ENCODE data around the gene BRME1. TPM values are rescaled to one million over a fixed set of nuclear protein-coding genes. Genes with fewer than 3 reads are reported as not detected.
A peak's percentile ranks its signal among the peaks of the same experiment; 100 is the strongest.

The BRME1 gene
- total RNA-seq, 2 experiments from 2014 or later, result 7.7 to 9.0 TPM

DNA sequence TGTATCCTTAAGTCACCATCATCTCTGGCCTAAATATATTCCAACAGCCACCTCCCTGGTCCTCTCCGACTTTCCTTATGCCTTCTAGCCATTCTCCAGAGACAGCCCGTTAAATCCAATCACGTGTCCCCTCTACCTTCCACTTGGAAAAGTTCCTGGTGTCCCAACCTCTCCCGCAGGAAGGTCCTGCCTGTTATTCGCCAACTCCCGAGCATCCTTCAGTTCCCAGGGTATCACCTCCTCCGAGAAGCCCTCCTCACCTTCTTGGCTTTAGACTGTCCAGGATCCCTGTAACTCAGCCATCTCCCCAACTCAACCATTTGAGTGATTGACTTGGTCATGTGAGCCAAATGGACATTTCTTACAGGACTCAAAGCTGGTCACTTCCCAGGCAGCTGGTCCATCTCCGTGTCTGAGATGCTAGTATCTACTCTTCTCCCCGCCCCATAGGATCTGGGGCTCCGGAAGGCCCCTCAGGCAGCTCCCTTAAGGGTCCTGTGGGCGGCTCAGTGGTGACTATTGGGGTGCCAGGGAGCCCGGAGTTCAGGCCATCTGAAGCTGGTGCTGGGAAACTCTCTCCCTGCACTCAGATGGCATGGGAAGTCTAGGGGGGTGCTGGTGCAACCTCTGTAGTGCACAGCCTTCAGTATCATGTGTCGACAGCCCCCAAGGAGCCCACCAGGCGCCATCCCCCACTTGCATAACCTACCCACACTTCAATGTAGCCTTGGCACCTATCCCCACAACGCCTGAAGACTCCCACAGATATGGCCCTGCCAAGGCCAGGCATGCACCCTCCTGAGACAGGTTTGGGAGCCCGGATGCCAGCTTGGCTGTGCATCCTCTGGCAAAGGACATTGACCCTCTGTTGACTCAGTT lies 56.9 kb downstream of the BRME1 start:
- Mint-ChIP-seq H3K27ac (peak overlapping the region; percentile 49), H3K9me3 (no peaks in the 10 kb centered on the region), H3K4me3 (peak overlapping the region; percentile 14), H3K4me1 (ENCODE audit: low read depth) (peaks cover 51% of the 10 kb centered on the region), H3K27me3 (no peaks in the 10 kb centered on the region), H3K36me3 (no peaks in the 10 kb centered on the region)
- intact Hi-C loops (cut with micrococcal nuclease), result loop anchor here (5.0 to 10.0 kb wide), 2 partner anchors 676 to 1057 kb away; partner anchors contain the start of genes JUNB and TECR
- CTCF ChIA-PET, result interaction anchor here (1.0 to 4.6 kb wide), 4 partner anchors 13 to 53 kb away, joined by 4 to 39 read pairs (median 5); partner anchors contain the start of gene ZSWIM4
- DNase-seq, result no peak
- POLR2A ChIA-PET, result interaction anchor here (3.3 to 6.6 kb wide), 2 partner anchors 11 to 13 kb away, joined by 26 to 80 read pairs; no protein-coding TSS in a partner anchor

GRCh38 chr19:13848340-13848677 lies 57.6 kb downstream of the BRME1 start:
- intact Hi-C loops (cut with micrococcal nuclease), result loop anchor here (5.0 to 10.0 kb wide), 2 partner anchors 676 to 1056 kb away; partner anchors contain the start of genes JUNB and TECR
- H3K27me3 Mint-ChIP-seq, result no peaks in the 10 kb centered on the region
- DNase-seq, result no peak
- no peaks in the 10 kb centered on the region for H3K36me3 Mint-ChIP-seq
- H3K27ac Mint-ChIP-seq, result peak overlapping the region; percentile 45
- ChIA-PET CTCF (interaction anchor here (1.2 to 4.6 kb wide), 3 partner anchors 14 to 60 kb away, joined by 3 to 39 read pairs (median 4); no protein-coding TSS in a partner anchor), POLR2A (interaction anchor here (2.2 to 6.6 kb wide), 3 partner anchors 11 to 53 kb away, joined by 5 to 80 read pairs (median 36); partner anchors contain the start of gene ZSWIM4)
- H3K4me3 Mint-ChIP-seq, result no peak overlapping the region
- peaks cover 57% of the 10 kb centered on the region for H3K4me1 Mint-ChIP-seq (ENCODE audit: low read depth)
- H3K9me3 Mint-ChIP-seq, result no peaks in the 10 kb centered on the region

DNA sequence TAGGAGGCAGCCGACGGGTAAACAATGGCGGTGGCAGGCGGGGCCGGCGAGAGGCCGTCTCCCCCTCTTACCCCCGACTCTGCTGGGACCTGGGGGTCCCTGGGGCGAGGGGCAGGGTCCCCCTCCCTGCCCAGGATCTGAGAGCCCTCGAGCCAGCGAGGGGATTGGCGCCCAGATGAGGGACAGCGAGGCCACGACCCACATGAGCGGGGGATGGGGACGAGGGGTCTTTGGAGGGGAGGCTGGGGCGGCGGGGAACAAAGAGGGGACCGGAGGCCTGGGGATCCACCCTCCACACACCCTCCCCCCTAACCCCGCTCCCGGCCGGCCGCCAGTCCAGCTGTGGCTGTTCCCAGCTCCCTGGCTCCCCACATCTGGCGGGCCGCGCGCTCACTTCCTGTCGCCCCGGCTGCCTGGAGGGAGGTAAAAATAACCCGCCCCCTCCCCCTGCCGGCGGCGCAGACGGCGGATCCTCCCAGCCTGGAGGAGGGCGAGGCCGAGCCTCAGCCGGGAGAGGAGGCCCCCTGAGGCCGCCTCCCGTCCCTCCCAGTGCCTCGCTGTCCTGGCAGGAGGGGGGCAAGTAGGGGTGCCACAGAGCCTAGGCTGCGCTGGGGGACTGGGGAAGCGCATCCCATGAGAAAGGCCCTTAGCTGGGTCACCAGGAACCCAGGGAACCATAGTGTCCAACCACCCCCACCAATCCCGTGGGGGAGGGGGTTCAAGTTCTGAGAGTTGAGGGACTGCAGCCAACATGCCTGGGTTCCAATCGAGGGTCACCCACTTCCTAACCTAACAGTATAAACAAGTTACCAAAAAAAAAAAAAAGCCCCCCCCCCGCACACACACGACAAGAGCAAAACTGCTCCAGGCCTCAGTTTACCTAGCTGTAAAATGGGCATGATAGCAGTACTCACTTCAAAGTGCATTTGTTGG lies 58.2 kb downstream of the BRME1 start:
- Mint-ChIP-seq H3K4me1 (ENCODE audit: low read depth) (peaks cover 57% of the 10 kb centered on the region), H3K36me3 (no peaks in the 10 kb centered on the region), H3K27me3 (no peaks in the 10 kb centered on the region), H3K9me3 (no peaks in the 10 kb centered on the region), H3K27ac (peak overlapping the region; percentile 97), H3K4me3 (peak overlapping the region; percentile 78)
- POLR2A ChIA-PET, result interaction anchor here (0.6 to 6.6 kb wide), 8 partner anchors 10 to 534 kb away, joined by 3 to 80 read pairs (median 8); partner anchors contain the start of genes ADGRE5, MRI1 and ZSWIM4
- peak; percentile 91 for DNase-seq
- intact Hi-C loops (cut with micrococcal nuclease), result loop anchor here (1.0 to 10.0 kb wide), 4 partner anchors 8 to 1055 kb away; partner anchors contain the start of genes JUNB and TECR
- CTCF ChIA-PET, result interaction anchor here (1.2 to 4.6 kb wide), 6 partner anchors 9 to 289 kb away, joined by 3 to 39 read pairs (median 5); partner anchors contain the start of gene ASF1B

DNA sequence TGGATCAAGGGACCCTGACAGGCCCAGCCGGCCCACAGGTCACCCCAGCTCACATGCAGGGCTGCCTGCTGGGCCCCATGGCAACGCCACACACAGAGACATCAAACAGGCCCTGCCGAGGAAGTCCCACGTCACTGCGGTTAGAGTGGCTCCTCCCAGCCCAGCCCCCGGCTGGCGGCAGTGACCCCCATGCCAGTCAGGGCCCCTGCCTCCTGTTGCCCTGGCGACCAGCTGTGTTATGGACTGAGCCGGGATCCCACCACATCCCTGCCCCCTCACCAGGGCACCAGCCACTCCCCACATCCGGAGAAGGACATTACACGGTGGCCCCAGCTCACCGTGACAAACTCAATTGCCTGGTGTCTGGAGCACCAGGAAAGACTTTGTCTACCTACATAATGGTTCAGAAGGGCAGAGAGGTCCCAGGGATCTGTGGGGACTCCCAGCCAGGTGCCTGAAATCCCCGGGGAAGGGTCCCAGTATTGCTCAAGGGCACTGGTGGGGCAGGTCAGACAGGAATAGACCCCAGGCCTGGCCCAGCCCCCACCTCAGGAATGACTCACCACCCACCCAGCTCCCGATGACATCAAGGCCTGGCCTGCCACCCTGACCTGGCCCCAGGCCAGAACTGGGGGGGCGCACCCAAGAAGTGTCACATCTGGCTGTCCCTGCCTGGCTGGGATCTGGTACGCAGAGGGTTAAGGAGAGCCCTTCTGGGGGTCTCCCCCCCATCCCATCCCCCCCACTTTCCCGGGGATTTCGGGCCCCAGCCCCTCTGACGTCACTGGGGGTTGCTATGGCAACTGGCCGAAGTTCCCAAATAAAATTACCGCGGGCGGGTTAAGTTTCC lies 59.1 kb downstream of the BRME1 start:
- CTCF ChIA-PET, result interaction anchor here (0.6 to 4.6 kb wide), 8 partner anchors 8 to 561 kb away, joined by 3 to 39 read pairs (median 4); partner anchors contain the start of gene ASF1B
- peak overlapping the region; percentile 78 for H3K4me3 Mint-ChIP-seq
- H3K27me3 Mint-ChIP-seq, result no peaks in the 10 kb centered on the region
- intact Hi-C loops (cut with micrococcal nuclease), result loop anchor here (1.0 to 10.0 kb wide), 4 partner anchors 7 to 1054 kb away; partner anchors contain the start of genes JUNB and TECR
- peaks cover 4% of the 10 kb centered on the region for H3K36me3 Mint-ChIP-seq
- POLR2A ChIA-PET, result interaction anchor here (0.8 to 6.6 kb wide), 16 partner anchors 9 to 1055 kb away, joined by 3 to 80 read pairs (median 4); partner anchors contain the start of genes ADGRE5, C19orf53, JUNB and ZSWIM4
- peaks cover 57% of the 10 kb centered on the region for H3K4me1 Mint-ChIP-seq (ENCODE audit: low read depth)
- no peaks in the 10 kb centered on the region for H3K9me3 Mint-ChIP-seq
- DNase-seq, result peak; percentile 98
- peak overlapping the region; percentile 97 for H3K27ac Mint-ChIP-seq

DNA sequence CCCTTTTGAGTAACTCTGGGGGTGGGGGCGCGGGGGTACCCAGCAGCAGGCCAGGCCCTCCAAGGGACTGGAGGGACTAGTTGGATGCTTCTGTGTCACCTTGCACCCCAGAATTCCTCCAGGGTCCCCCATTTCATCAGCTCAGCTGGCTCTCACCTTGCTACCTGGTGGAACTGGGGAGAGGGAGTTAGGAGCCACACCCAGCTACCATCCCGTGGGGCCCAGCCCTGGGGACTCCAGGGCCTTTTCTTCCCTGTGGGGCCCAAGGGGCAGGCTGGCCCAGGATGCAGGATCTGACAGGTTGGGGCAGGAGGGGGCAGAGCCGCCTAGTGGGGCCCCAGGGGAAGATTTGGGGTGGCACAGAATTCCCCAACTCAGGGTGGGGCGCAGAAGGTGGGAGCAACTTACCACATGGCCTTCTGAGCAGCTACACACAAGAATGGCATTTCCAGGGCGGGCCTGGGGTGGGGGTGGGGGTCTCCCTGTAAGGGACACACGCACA lies 61.7 kb downstream of the BRME1 start:
- POLR2A ChIA-PET, result no interaction called here
- no peaks in the 10 kb centered on the region for H3K27me3 Mint-ChIP-seq
- H3K36me3 Mint-ChIP-seq, result peaks cover 26% of the 10 kb centered on the region
- H3K27ac Mint-ChIP-seq, result peak overlapping the region; percentile 85
- intact Hi-C loops (cut with micrococcal nuclease), result loop anchor here (10.0 kb wide), 1 partner anchor 681 kb away; the partner anchor contains the start of gene TECR
- DNase-seq, result no peak
- peak overlapping the region; percentile 67 for H3K4me3 Mint-ChIP-seq
- CTCF ChIA-PET, result interaction anchor here (1.0 kb wide), 1 partner anchor 60 kb away, joined by 3 read pairs; no protein-coding TSS in a partner anchor
- peaks cover 38% of the 10 kb centered on the region for H3K4me1 Mint-ChIP-seq (ENCODE audit: low read depth)
- no peaks in the 10 kb centered on the region for H3K9me3 Mint-ChIP-seq

DNA sequence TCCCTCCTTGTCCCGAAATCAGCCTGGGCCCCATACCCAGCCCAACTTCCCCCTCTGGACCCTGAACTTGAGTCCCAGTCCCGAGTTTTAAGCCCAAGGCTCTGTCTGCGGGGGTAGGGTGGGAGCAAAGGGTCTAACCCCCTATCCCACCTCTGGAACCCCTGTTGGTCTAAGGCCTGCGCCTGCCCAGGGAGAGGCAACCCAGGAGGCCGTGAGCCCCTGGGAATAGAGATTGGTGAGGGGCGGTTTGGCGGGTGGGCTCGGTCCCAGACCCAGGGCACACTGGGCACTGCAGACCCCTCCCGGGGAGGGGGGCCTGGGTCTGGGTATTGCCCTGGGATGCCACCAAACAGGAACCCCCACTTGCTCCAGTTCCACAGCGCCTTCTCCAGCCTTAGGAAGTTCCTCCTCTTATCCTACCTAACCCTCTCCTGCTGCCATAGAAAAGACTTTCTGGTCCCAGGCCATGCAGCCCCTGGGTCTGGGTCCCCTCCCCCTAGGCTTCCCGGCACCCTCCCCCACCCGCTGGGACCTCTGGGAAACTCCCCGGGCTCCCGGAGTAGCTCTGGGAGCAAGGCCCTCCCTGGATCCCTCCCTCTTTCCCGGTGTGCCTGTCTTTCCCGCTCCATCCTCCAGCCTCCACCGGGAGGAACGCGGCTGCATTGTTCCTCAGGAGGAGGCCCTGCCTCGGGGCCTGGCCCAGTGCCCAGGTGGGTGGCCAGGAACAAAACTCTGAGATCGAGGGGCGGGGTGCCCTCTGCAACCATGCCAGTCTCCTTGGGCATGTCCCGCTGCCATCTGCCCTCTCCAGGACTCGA lies 62.6 kb downstream of the BRME1 start:
- H3K9me3 Mint-ChIP-seq, result no peaks in the 10 kb centered on the region
- peaks cover 36% of the 10 kb centered on the region for H3K4me1 Mint-ChIP-seq (ENCODE audit: low read depth)
- peaks cover 33% of the 10 kb centered on the region for H3K36me3 Mint-ChIP-seq
- intact Hi-C loops (cut with micrococcal nuclease), result loop anchor here (10.0 kb wide), 1 partner anchor 681 kb away; the partner anchor contains the start of gene TECR
- ChIA-PET POLR2A (no interaction called here), CTCF (interaction anchor here (0.6 to 1.0 kb wide), 2 partner anchors 59 to 829 kb away, joined by 3 to 5 read pairs; no protein-coding TSS in a partner anchor)
- peak overlapping the region; percentile 83 for H3K4me3 Mint-ChIP-seq
- H3K27me3 Mint-ChIP-seq, result no peaks in the 10 kb centered on the region
- H3K27ac Mint-ChIP-seq, result peak overlapping the region; percentile 95
- no peak for DNase-seq

GRCh38 chr19:13842291-13843103 lies 63.4 kb downstream of the BRME1 start:
- intact Hi-C loops (cut with micrococcal nuclease), result loop anchor here (10.0 kb wide), 1 partner anchor 682 kb away; the partner anchor contains the start of gene TECR
- Mint-ChIP-seq H3K27me3 (no peaks in the 10 kb centered on the region), H3K4me1 (ENCODE audit: low read depth) (peaks cover 34% of the 10 kb centered on the region), H3K4me3 (peak overlapping the region; percentile 91), H3K27ac (peak overlapping the region; percentile 97), H3K36me3 (peaks cover 37% of the 10 kb centered on the region), H3K9me3 (no peaks in the 10 kb centered on the region)
- peak; percentile 75 for DNase-seq
- ChIA-PET CTCF (interaction anchor here (1.2 to 4.3 kb wide), 2 partner anchors 8 to 19 kb away, joined by 4 to 25 read pairs; no protein-coding TSS in a partner anchor), POLR2A (interaction anchor here (1.6 kb wide), 1 partner anchor 8 kb away, joined by 9 read pairs; no protein-coding TSS in a partner anchor)

DNA sequence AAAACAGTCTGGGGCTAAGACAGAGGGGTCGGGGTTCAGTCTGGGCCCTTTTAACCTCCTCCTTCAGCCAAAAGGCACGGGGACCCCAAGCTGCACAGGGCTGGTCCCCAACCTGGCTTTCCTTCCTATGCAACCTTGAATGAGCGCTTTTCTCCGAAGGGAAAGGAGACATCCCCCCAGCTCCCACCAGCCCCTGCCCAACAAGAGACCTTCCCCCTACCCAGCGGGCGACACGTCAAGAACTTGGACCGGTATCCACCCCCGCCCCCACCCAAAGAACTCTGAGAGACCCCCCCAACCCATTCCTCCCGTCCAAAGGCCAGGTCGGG lies 64.0 kb downstream of the BRME1 start:
- Mint-ChIP-seq H3K27me3 (no peaks in the 10 kb centered on the region), H3K27ac (peak overlapping the region; percentile 97), H3K4me1 (ENCODE audit: low read depth) (peaks cover 39% of the 10 kb centered on the region), H3K4me3 (peak overlapping the region; percentile 91), H3K9me3 (no peaks in the 10 kb centered on the region), H3K36me3 (peaks cover 42% of the 10 kb centered on the region)
- ChIA-PET POLR2A (interaction anchor here (1.6 kb wide), 1 partner anchor 9 kb away, joined by 9 read pairs; no protein-coding TSS in a partner anchor), CTCF (interaction anchor here (1.2 to 4.3 kb wide), 3 partner anchors 9 to 54 kb away, joined by 4 to 25 read pairs (median 7); no protein-coding TSS in a partner anchor)
- no peak for DNase-seq
- intact Hi-C loops (cut with micrococcal nuclease), result loop anchor here (10.0 kb wide), 1 partner anchor 683 kb away; the partner anchor contains the start of gene TECR
